DOHH2 (cell line): Measurements from ENCODE around the gene ATXN3L.

Experiments
- CTCF ChIP-seq: fragments of 200-600 bp; sonication (generic); IDR thresholded peaks from one replicate; pipeline ENCODE4 v1.5.1; 2014; ENCODE audit warnings: antibody characterized with exemption, mild to moderate bottlenecking, low read depth, low read length; ENCODE audit not compliant: poor library complexity, severe bottlenecking
- EZH2phosphoT487 ChIP-seq: fragments of 200-600 bp; sonication (generic); IDR thresholded peaks from 2 replicates; pipeline ENCODE4 v1.6.1; 2017; ENCODE audit warnings: borderline replicate concordance, mild to moderate bottlenecking, antibody characterized with exemption, low read length, moderate library complexity, mixed read lengths

GRCh38 chrX:13341491-13342101, 21.7 kb upstream of the ATXN3L start:
- TF ChIP-seq CTCF (no peak), EZH2phosphoT487 (no peak)
